HepG2 (cell line): Measurements from ENCODE around the gene NPBWR2. TPM values are rescaled to one million over a fixed set of nuclear protein-coding genes. Genes with fewer than 3 reads are reported as not detected.
A peak's percentile ranks its signal among the peaks of the same experiment; 100 is the strongest.

Experiments used
- ATF1 ChIP-seq: IDR thresholded peaks from 2 replicates; pipeline ENCODE4 v1.6.1; 2016; ENCODE audit warnings: mild to moderate bottlenecking, control low read depth
- GABPB1 ChIP-seq: IDR thresholded peaks from 2 replicates; pipeline ENCODE4 v1.6.1; 2016; ENCODE audit warnings: mild to moderate bottlenecking, missing genetic modification reagents, moderate library complexity, missing compliant biosample characterization
- IRF1 ChIP-seq: sonication (generic); formaldehyde crosslinking; IDR thresholded peaks from 2 replicates; pipeline ENCODE4 v1.4.0; 2020; ENCODE audit warnings: low read depth, mild to moderate bottlenecking, missing genetic modification reagents
- JDP2 ChIP-seq: sonication (generic); formaldehyde crosslinking; IDR thresholded peaks from 2 replicates; pipeline ENCODE4 v1.8.1; 2022; ENCODE audit warnings: missing genetic modification reagents, borderline replicate concordance
- KLF13 ChIP-seq: sonication (generic); formaldehyde crosslinking; IDR thresholded peaks from 2 replicates; pipeline ENCODE4 v1.4.0; 2020; ENCODE audit warnings: mild to moderate bottlenecking, missing genetic modification reagents
- MTA1 ChIP-seq: sonication (generic); formaldehyde crosslinking; IDR thresholded peaks from 2 replicates; pipeline ENCODE4 v1.4.0; 2020; ENCODE audit warnings: missing genetic modification reagents, mild to moderate bottlenecking, borderline replicate concordance
- SRSF9 ChIP-seq: fragments of 200-400 bp; formaldehyde crosslinking; IDR thresholded peaks from 2 replicates; pipeline ENCODE4 v1.6.1; 2018; ENCODE audit warnings: borderline replicate concordance, mild to moderate bottlenecking, low read depth, low read length; ENCODE audit not compliant: insufficient read depth, poor library complexity, severe bottlenecking
- TRIM24 ChIP-seq: sonication (generic); formaldehyde crosslinking; IDR thresholded peaks from 2 replicates; pipeline ENCODE4 v1.8.0; 2022; ENCODE audit warnings: mild to moderate bottlenecking, missing genetic modification reagents
- ZBTB33 ChIP-seq: sonication (generic); formaldehyde crosslinking; IDR thresholded peaks from 2 replicates; pipeline ENCODE4 v1.4.0; 2020; ENCODE audit warnings: missing genetic modification reagents
- ZMYM2 ChIP-seq: sonication (generic); formaldehyde crosslinking; IDR thresholded peaks from 2 replicates; pipeline ENCODE4 v1.8.0; 2022; ENCODE audit warnings: mild to moderate bottlenecking, missing genetic modification reagents
- ZNF235 ChIP-seq: sonication (generic); formaldehyde crosslinking; IDR thresholded peaks from 2 replicates; pipeline ENCODE4 v1.8.1; 2023; ENCODE audit warnings: mild to moderate bottlenecking, missing genetic modification reagents, borderline replicate concordance
- ZNF512B ChIP-seq: sonication (generic); formaldehyde crosslinking; IDR thresholded peaks from 2 replicates; pipeline ENCODE4 v1.5.1; 2020; ENCODE audit warnings: missing genetic modification reagents, mild to moderate bottlenecking, borderline replicate concordance
- ZNF562 ChIP-seq: sonication (generic); formaldehyde crosslinking; IDR thresholded peaks from 2 replicates; pipeline ENCODE4 v1.8.0; 2022; ENCODE audit warnings: missing genetic modification reagents, borderline replicate concordance
- ZNF660 ChIP-seq: sonication (generic); formaldehyde crosslinking; IDR thresholded peaks from 2 replicates; pipeline ENCODE4 v1.5.1; 2020; ENCODE audit warnings: mild to moderate bottlenecking, low read depth, missing genetic modification reagents, borderline replicate concordance
- ZNF691 ChIP-seq: sonication (generic); formaldehyde crosslinking; IDR thresholded peaks from 2 replicates; pipeline ENCODE4 v1.4.0; 2020; ENCODE audit warnings: missing genetic modification reagents, low read depth, mild to moderate bottlenecking, borderline replicate concordance
- ZNF720 ChIP-seq: sonication (generic); formaldehyde crosslinking; IDR thresholded peaks from 2 replicates; pipeline ENCODE4 v1.4.0; 2020; ENCODE audit warnings: missing genetic modification reagents
- ZNF782 ChIP-seq: sonication (generic); formaldehyde crosslinking; IDR thresholded peaks from 2 replicates; pipeline ENCODE4 v1.4.0; 2020; ENCODE audit warnings: missing genetic modification reagents, mild to moderate bottlenecking, borderline replicate concordance
- polyA plus RNA-seq, 8 experiments: library from polyadenylated mRNA; depleted of rRNA in 3 of 8; stranded (reverse) in 7 of 8; unstranded in 1 of 8; fragments of >200 nt; fragmentation: Illumina TruSeq in 4 of 8; extraction: Trizol in 4 of 8; gene quantifications; 2 replicates each; pipeline versions ENCODE4 v1.2.1 to v1.2.3, GENCODE V29; 2011 to 2016; ENCODE audit warnings: low read depth in 4 of 8, missing spikeins in 1 of 8, mixed read lengths in 1 of 8; ENCODE audit not compliant: insufficient read depth in 1 of 8
- total RNA-seq, 5 experiments: library from RNA; depleted of rRNA; stranded (reverse); fragments of >200 nt; fragmentation: Illumina TruSeq; extraction: Trizol; gene quantifications; 2 replicates each; pipeline ENCODE4 v1.2.3, GENCODE V29; 2016; ENCODE audit warnings: low read depth in 1 of 5
- TF ChIP-seq, protein P1 (sequence below): IDR thresholded peaks from 2 replicates; pipeline ENCODE4 v1.6.1; 2016; ENCODE audit warnings: missing compliant biosample characterization, missing genetic modification reagents, borderline replicate concordance

The NPBWR2 gene
- total and polyA plus RNA-seq, 2 of the 13 experiments (the other 11 are each of a cell fraction or from before 2014, with no cell fraction given): not detected

- TF ChIP-seq JDP2 (CRISPR knock-in tag): no peak
- TF ChIP-seq ZBTB33: no peak
- no peak for TF ChIP-seq ZNF660 (CRISPR knock-in tag)
- TF ChIP-seq ZNF562 (CRISPR knock-in tag): no peak
- no peak for TF ChIP-seq IRF1 (CRISPR knock-in tag)
- TF ChIP-seq ATF1 (CRISPR knock-in tag): no peak
- TF ChIP-seq ZNF720 (CRISPR knock-in tag): no peak
- 0 out of 2 replicates have a peak, but pooled peaks have one; percentile 35 for TF ChIP-seq TRIM24 (CRISPR knock-in tag)
- TF ChIP-seq MTA1 (CRISPR knock-in tag): 0 out of 2 replicates have a peak, but pooled peaks have one; percentile 25
- no peak for TF ChIP-seq GABPB1
- no peak for TF ChIP-seq KLF13 (CRISPR knock-in tag)
- TF ChIP-seq SRSF9: no peak
- TF ChIP-seq ZNF782: peak; percentile 39; the same call in 1 of the 2 replicates
- no peak for TF ChIP-seq ZNF512B (CRISPR knock-in tag)
- TF ChIP-seq ZNF691: peak; percentile 3; the same call in 1 of the 2 replicates
- no peak for TF ChIP-seq ZNF235
- TF ChIP-seq, protein P1, sequence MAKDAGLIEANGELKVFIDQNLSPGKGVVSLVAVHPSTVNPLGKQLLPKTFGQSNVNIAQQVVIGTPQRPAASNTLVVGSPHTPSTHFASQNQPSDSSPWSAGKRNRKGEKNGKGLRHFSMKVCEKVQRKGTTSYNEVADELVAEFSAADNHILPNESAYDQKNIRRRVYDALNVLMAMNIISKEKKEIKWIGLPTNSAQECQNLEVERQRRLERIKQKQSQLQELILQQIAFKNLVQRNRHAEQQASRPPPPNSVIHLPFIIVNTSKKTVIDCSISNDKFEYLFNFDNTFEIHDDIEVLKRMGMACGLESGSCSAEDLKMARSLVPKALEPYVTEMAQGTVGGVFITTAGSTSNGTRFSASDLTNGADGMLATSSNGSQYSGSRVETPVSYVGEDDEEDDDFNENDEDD (CRISPR knock-in tag): no peak
- 0 out of 2 replicates have a peak, but pooled peaks have one; percentile 8 for TF ChIP-seq ZMYM2 (CRISPR knock-in tag)
Measured at GRCh38 chr20:64092258-64093012, 14.9 kb downstream of the NPBWR2 start (continued).
